GM23248 (cell line): ENCODE measurements around the gene TMED9.

Experiments
- EZH2 ChIP-seq: fragments of 200-600 bp; sonication (generic); IDR thresholded peaks from 2 replicates; pipeline ENCODE4 v1.6.1; 2018; ENCODE audit warnings: antibody characterized with exemption, mild to moderate bottlenecking; ENCODE audit not compliant: insufficient read depth, poor library complexity, severe bottlenecking
- EZH2phosphoT487 ChIP-seq: fragments of 200-600 bp; sonication (generic); IDR thresholded peaks from 2 replicates; pipeline ENCODE4 v1.6.1; 2018; ENCODE audit warnings: antibody characterized with exemption, moderate library complexity, mild to moderate bottlenecking, low read depth; ENCODE audit not compliant: insufficient read depth

DNA sequence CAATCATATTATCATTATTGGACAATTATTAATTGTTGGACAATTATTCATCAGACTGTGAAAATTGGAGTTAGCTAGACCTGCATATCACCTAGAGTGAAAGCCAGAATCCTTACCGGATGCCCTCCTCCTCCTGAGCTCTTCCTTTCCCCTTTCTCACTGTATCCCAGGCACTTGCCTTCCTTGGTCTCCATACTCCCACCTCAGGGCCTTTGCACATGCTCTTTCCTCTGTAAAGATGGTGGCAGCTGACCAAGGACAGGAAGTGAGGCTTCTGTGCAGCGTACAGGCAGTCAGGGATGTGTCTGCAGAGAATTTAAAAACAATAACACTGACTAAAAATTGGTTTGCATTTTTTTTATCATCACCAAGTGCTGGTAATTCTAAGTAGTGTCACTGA lies 22.1 kb upstream of the TMED9 start:
- TF ChIP-seq EZH2, result no peak
- TF ChIP-seq EZH2phosphoT487, result no peak
